K562 (cell line): ENCODE measurements around the gene DYSF. TPM values are rescaled to one million over a fixed set of nuclear protein-coding genes. Genes with fewer than 3 reads are reported as not detected.

Experiments used
- ATAC-seq: fragments of 200-7000 bp; cut with Tn5 transposase; 3 replicates; pipeline ENCODE4 v1.9.1; 2020; ENCODE audit warnings: moderate library complexity
- BruUV-seq: library from RNA; stranded (reverse); fragments of 400-500 nt; replicated peaks from 2 replicates; lab custom pipeline; 2021; lab: Mats Ljungman, UMichigan
- CTCF ChIA-PET: fragments of 300-600 bp; formaldehyde crosslinking; extraction: SDS; loops from one replicate; lab custom pipeline; 2021; ENCODE audit warnings: low intra/inter-chr PET ratio; lab: Yijun Ruan, JAX
- POLR2A ChIA-PET: fragments of 300-600, 350-650 bp; sonication (Branson Sonifier 250); formaldehyde crosslinking; extraction: SDS; loops from one replicate; lab custom pipeline; 2021; ENCODE audit warnings: antibody characterized with exemption, inconsistent platforms; lab: Yijun Ruan, JAX
- DNase-seq, 4 experiments: peaks; one replicate each; pipeline versions ENCODE4 v3.0.0 to v3.0.0-alpha.2; 2011 to 2018; ENCODE audit warnings: low spot score in 3 of 4, mixed read lengths in 3 of 4; ENCODE audit errors: extremely low read depth in 1 of 4
- FAIRE-seq: peaks from 2 replicates; lab custom pipeline; 2011; peaks lifted over from hg19 to GRCh38; lab: Jason Lieb, UNC
- H2AFZ ChIP-seq: 2 replicates; pipeline ENCODE4 v1.6.0; 2011; ENCODE audit warnings: low read depth, low read length, control low read depth, inconsistent platforms
- H3K27ac ChIP-seq: fragments of 200-600 bp; 3 replicates; pipeline ENCODE4 v1.8.0; 2011; ENCODE audit warnings: low read depth, mild to moderate bottlenecking, control low read depth, inconsistent platforms, low read length, moderate library complexity, mixed read lengths; ENCODE audit errors: extremely low read depth
- H3K27me3 ChIP-seq, 2 experiments: fragments of 300-600 bp in 1 of 2; 2 replicates in 1 of 2; 3 replicates in 1 of 2; pipeline versions ENCODE4 v1.6.0 to v1.8.0; 2011; ENCODE audit warnings: inconsistent platforms in 2 of 2, low read length in 2 of 2, mild to moderate bottlenecking in 1 of 2, mixed read lengths in 1 of 2, moderate library complexity in 1 of 2; ENCODE audit not compliant: control insufficient read depth in 2 of 2, insufficient read depth in 2 of 2
- H3K36me3 ChIP-seq: fragments of 300-600 bp; 3 replicates; pipeline ENCODE4 v1.8.0; 2011; ENCODE audit warnings: mild to moderate bottlenecking, low read length, inconsistent platforms; ENCODE audit not compliant: control insufficient read depth, insufficient read depth
- H3K4me1 ChIP-seq, 2 experiments: fragments of 200-600 bp in 1 of 2; replicated peaks in 1 of 2; 2 replicates in 1 of 2; 3 replicates in 1 of 2; pipeline versions ENCODE4 v1.5.1 to v1.8.0; 2011; ENCODE audit warnings: inconsistent platforms in 2 of 2, low read length in 2 of 2, mild to moderate bottlenecking in 1 of 2, mixed read lengths in 1 of 2, moderate library complexity in 1 of 2; ENCODE audit not compliant: control insufficient read depth in 2 of 2, insufficient read depth in 2 of 2
- H3K4me2 ChIP-seq: 2 replicates; pipeline ENCODE4 v1.6.1; 2011; ENCODE audit warnings: low read length, control low read depth, inconsistent platforms, mixed read lengths; ENCODE audit not compliant: insufficient read depth
- H3K4me3 ChIP-seq: fragments of 200-600 bp; sonication (generic), shearing (Covaris generic); 2 replicates; pipeline ENCODE4 v1.5.1; 2016; ENCODE audit warnings: control low read depth, inconsistent platforms
- H3K79me2 ChIP-seq: fragments of 200-600 bp; 3 replicates; pipeline ENCODE4 v1.8.0; 2011; ENCODE audit warnings: low read length, inconsistent platforms; ENCODE audit not compliant: control insufficient read depth, insufficient read depth
- H3K9ac ChIP-seq, 2 experiments: 2 replicates each; pipeline versions ENCODE4 v1.6.0 to v1.6.1; 2011; ENCODE audit warnings: low read depth in 2 of 2, low read length in 2 of 2, control low read depth in 1 of 2, inconsistent platforms in 1 of 2, mild to moderate bottlenecking in 1 of 2, mixed read lengths in 1 of 2; ENCODE audit not compliant: insufficient read depth in 1 of 2
- H3K9me1 ChIP-seq: one replicate; pipeline ENCODE4 v1.6.0; 2011; ENCODE audit warnings: inconsistent platforms, mild to moderate bottlenecking, low read length, moderate library complexity; ENCODE audit not compliant: control insufficient read depth, insufficient read depth
- H3K9me3 ChIP-seq: replicated peaks from 2 replicates; pipeline ENCODE4 v1.5.1; 2011; ENCODE audit warnings: low read depth, low read length, inconsistent platforms; ENCODE audit not compliant: control insufficient read depth, insufficient read depth
- H4K20me1 ChIP-seq: replicated peaks from 2 replicates; pipeline ENCODE4 v1.6.1; 2011; ENCODE audit warnings: low read length, inconsistent platforms, mixed read lengths; ENCODE audit not compliant: control insufficient read depth, insufficient read depth
- EP300 ChIP-seq: IDR thresholded peaks from 2 replicates; pipeline ENCODE4 v1.6.1; 2012; ENCODE audit warnings: low read length, improper control_type of control experiment
- ETS2 ChIP-seq: IDR thresholded peaks from 2 replicates; pipeline ENCODE4 v1.6.1; 2016; ENCODE audit warnings: borderline replicate concordance, missing genetic modification characterization, mild to moderate bottlenecking, moderate library complexity, missing compliant biosample characterization; ENCODE audit not compliant: poor library complexity, severe bottlenecking
- GTF2F1 ChIP-seq: IDR thresholded peaks from 2 replicates; pipeline ENCODE4 v1.6.1; 2011; ENCODE audit warnings: low read depth, low read length, improper control_type of control experiment
- WGBS: fragments of 100-300 bp; shearing (Covaris generic); methylation state at CpG from one replicate; pipeline ENCODE4 v1.1.6; 2016; ENCODE audit warnings: low coverage, mixed read lengths; ENCODE audit not compliant: insufficient coverage; ENCODE audit errors: missing lambda C conversion rate; 5-methylcytosine and 5-hydroxymethylcytosine counted together
- in situ Hi-C: fragments of 300-500 bp; cut with MboI; formaldehyde crosslinking; loops from 4 replicates; pipeline ENCODE4 v1.15.0; 2018; ENCODE audit warnings: inconsistent platforms, mixed read lengths
- intact Hi-C: fragments of 100-400 bp; cut with micrococcal nuclease; formaldehyde crosslinking; loops from 2 replicates; pipeline ENCODE4 v1.14.2; 2022
- polyA plus RNA-seq, 8 experiments: library from polyadenylated mRNA; depleted of rRNA in 4 of 8; stranded (reverse) in 5 of 8; unstranded in 3 of 8; fragments of >200 nt; fragmentation: Nextera tagmentation in 2 of 8; fragmentation: Illumina TruSeq in 1 of 8; extraction: Ambion mirVana in 2 of 8; extraction: Trizol in 1 of 8; gene quantifications; 2 replicates each; pipeline versions ENCODE4 v1.2.1 to v1.2.3, GENCODE V29; 2011 to 2014; ENCODE audit warnings: inconsistent platforms in 1 of 8, missing spikeins in 1 of 8
- total RNA-seq, 7 experiments: library from RNA; depleted of rRNA in 6 of 7; stranded (reverse); fragments of >200 nt in 6 of 7; fragmentation: Illumina TruSeq in 2 of 7; extraction: Trizol in 2 of 7; gene quantifications; 2 replicates each; pipeline versions ENCODE4 v1.2.1 to v1.2.3, GENCODE V29; 2011 to 2021; ENCODE audit warnings: low replicate concordance in 1 of 7
- TF ChIP-seq, protein P1 (sequence below), 2 experiments: fragments of 200-800 bp in 1 of 2; sonication (Bioruptor generic) in 1 of 2; sonication (generic) in 1 of 2; formaldehyde crosslinking in 1 of 2; IDR thresholded peaks in 1 of 2; conservative IDR thresholded peaks in 1 of 2; 2 replicates each; pipeline versions ENCODE4 v1.5.0 to v1.6.1; 2016 to 2020; ENCODE audit warnings: missing compliant biosample characterization in 1 of 2, missing genetic modification characterization in 1 of 2, missing genetic modification reagents in 1 of 2
- TF ChIP-seq, protein P2 (sequence below): IDR thresholded peaks from 2 replicates; pipeline ENCODE4 v1.6.1; 2011; ENCODE audit warnings: borderline replicate concordance, low read depth, mild to moderate bottlenecking, moderate library complexity, low read length; ENCODE audit not compliant: insufficient read depth, poor library complexity, severe bottlenecking

Gene DYSF
- total and polyA plus RNA-seq, 9 of the 15 experiments (the other 6 are each of a cell fraction or from before 2014, with no cell fraction given): 0.01 to 0.80 (median 0.29) TPM

DNA sequence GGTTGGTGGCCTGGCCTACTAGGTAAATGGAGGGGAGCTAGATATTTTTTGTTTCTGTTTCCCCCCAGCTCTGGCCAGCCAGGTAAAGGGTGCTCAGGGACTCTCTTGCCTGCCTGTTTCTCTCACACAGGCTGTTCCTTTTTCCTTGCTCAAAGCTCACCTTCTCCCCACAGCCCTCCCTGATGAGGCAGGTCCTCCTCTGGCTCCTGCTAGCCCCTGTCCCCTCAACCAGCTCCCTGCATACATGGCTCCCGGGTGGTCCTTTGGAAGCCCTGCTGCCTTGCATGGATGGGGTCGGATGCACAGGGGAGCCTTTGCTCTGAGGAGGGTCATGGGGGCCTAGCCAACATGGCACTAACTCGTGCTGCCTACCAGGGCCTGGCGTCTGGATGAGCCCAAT lies 27.8 kb downstream of the DYSF start (continued):
- TF ChIP-seq, protein P1, sequence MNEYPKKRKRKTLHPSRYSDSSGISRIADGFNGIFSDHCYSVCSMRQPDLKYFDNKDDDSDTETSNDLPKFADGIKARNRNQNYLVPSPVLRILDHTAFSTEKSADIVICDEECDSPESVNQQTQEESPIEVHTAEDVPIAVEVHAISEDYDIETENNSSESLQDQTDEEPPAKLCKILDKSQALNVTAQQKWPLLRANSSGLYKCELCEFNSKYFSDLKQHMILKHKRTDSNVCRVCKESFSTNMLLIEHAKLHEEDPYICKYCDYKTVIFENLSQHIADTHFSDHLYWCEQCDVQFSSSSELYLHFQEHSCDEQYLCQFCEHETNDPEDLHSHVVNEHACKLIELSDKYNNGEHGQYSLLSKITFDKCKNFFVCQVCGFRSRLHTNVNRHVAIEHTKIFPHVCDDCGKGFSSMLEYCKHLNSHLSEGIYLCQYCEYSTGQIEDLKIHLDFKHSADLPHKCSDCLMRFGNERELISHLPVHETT (CRISPR knock-in tag; conservative IDR thresholded peaks at IDR 0.05 in 1 of 2, IDR thresholded peaks at IDR 0.05 in 1 of 2): no peak
- no peak for TF ChIP-seq ETS2

DNA sequence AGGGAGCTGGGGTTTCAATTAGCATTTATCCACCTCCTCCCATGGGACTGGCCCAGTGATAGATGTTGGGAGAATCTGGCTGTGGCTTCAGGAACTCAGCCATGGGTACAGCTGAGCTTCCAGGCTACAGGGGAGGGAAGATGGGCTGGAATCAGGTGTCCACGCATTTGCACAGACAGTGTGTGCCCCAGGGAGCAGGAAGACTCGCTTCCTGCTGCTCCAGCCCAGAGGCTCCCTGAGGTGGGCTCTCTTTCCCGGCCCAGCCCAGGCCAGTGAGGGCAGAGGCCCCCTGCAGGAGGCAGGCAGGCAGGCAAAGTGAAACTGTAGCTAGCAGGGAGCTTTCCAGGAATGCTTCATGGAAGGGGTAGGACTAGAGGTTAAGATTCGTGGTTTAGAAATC lies 28.7 kb downstream of the DYSF start:
- no peak overlapping the region for H3K27ac ChIP-seq
- DNase-seq: no peak
- peaks cover 17 to 32% of the 10 kb centered on the region in 2 experiments; a peak in 4 of 5 replicates for H3K27me3 ChIP-seq
- POLR2A ChIA-PET: interaction anchor here (1.1 kb wide), 2 partner anchors 8 to 26 kb away, joined by 3 to 4 read pairs; no protein-coding TSS in a partner anchor
- H3K4me1 ChIP-seq: no peaks in the 10 kb centered on the region
- no peaks in the 10 kb centered on the region for H3K9me1 ChIP-seq
- H3K4me2 ChIP-seq: no peak overlapping the region
- TF ChIP-seq EP300 (no peak), GTF2F1 (no peak)
- TF ChIP-seq, protein P2, sequence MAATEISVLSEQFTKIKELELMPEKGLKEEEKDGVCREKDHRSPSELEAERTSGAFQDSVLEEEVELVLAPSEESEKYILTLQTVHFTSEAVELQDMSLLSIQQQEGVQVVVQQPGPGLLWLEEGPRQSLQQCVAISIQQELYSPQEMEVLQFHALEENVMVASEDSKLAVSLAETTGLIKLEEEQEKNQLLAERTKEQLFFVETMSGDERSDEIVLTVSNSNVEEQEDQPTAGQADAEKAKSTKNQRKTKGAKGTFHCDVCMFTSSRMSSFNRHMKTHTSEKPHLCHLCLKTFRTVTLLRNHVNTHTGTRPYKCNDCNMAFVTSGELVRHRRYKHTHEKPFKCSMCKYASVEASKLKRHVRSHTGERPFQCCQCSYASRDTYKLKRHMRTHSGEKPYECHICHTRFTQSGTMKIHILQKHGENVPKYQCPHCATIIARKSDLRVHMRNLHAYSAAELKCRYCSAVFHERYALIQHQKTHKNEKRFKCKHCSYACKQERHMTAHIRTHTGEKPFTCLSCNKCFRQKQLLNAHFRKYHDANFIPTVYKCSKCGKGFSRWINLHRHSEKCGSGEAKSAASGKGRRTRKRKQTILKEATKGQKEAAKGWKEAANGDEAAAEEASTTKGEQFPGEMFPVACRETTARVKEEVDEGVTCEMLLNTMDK: peak; percentile 29
- intact Hi-C loops (no loop called here), in situ Hi-C loops (no loop called here)
- CTCF ChIA-PET: no interaction called here
- H3K36me3 ChIP-seq: no peaks in the 10 kb centered on the region
- H3K9me3 ChIP-seq: no peaks in the 10 kb centered on the region
- peak; percentile 59 for ATAC-seq
- 0 out of 4 replicates have a peak overlapping the region, but pooled peaks of 1 of the 2 experiments have one; percentile 26 for H3K9ac ChIP-seq
- no peak overlapping the region for H3K4me3 ChIP-seq
- no peaks in the 10 kb centered on the region for H4K20me1 ChIP-seq
- 2% methylated on average over 4 of the region's 4 CpGs for WGBS
- H2AFZ ChIP-seq: no peak overlapping the region
- no TSS peak for BruUV-seq
- H3K79me2 ChIP-seq: no peaks in the 10 kb centered on the region
- no peak for FAIRE-seq
